ENCODE data around the gene GPR156. TPM values are rescaled to one million over a fixed set of nuclear protein-coding genes. Genes with fewer than 3 reads are reported as not detected.

GPR156 gene
- total and polyA plus RNA-seq, 2 of the 4 experiments (the other 2 are of a cell fraction) = 0.09 to 0.18 TPM

- H3K4me3 ChIP-seq (ENCODE audit: insufficient read depth, low read depth, low read length) = no peak overlapping the region
- no peak overlapping the region for H4K91ac ChIP-seq (ENCODE audit: insufficient read depth, low read depth, low read length)
- in situ Hi-C loops (cut with MboI; ENCODE audit: low sequenced_read_pairs) = no loop called here
- dilution Hi-C loops (cut with HindIII; ENCODE audit: low sequenced_read_pairs, unreplicated experiment) = no loop called here
- H3K4me1 ChIP-seq (ENCODE audit: control insufficient read depth, insufficient read depth, low read length) = no peaks in the 10 kb centered on the region
- BruUV-seq (replicated peaks) = no TSS peak
- ChIA-PET CTCF (no interaction called here), POLR2A (ENCODE audit: unreplicated experiment) (no interaction called here)
- H4K8ac ChIP-seq (ENCODE audit: low read depth in 2 of 2, low read length in 2 of 2) = no peak overlapping the region
- H3K18ac ChIP-seq (ENCODE audit: low read depth, low read length) = no peak overlapping the region
- no peak overlapping the region for H3K4ac ChIP-seq (ENCODE audit: low read depth, low read length)
- no peak overlapping the region for H3K14ac ChIP-seq (replicated peaks; ENCODE audit: low read depth, low read length)
- no peaks in the 10 kb centered on the region for H3K36me3 ChIP-seq (ENCODE audit: control insufficient read depth, insufficient read depth, low read length)
- H3K9me3 ChIP-seq (ENCODE audit: control insufficient read depth, insufficient read depth, low read length) = no peaks in the 10 kb centered on the region
- no peak for ATAC-seq (ENCODE audit: low read depth)
- H2BK120ac ChIP-seq (ENCODE audit: low read depth, low read length) = no peak overlapping the region
- H3K23ac ChIP-seq (ENCODE audit: low read depth, low read length) = no peak overlapping the region
- no peak overlapping the region for H2BK20ac ChIP-seq (ENCODE audit: low read depth, low read length)
- H2AFZ ChIP-seq (replicated peaks; ENCODE audit: low read length, poor library complexity) = no peak overlapping the region
- H3K79me1 ChIP-seq (ENCODE audit: low read depth in 1 of 2, low read length in 2 of 2) = no peaks in the 10 kb centered on the region
- H3K9me1 ChIP-seq (ENCODE audit: insufficient read depth, low read length) = no peaks in the 10 kb centered on the region
- no peak overlapping the region for H3K27ac ChIP-seq (ENCODE audit: insufficient read depth, low read length)
- H3K4me2 ChIP-seq (ENCODE audit: low read depth, low read length) = no peak overlapping the region
- H2AK9ac ChIP-seq (replicated peaks; ENCODE audit: low read depth, low read length, poor library complexity) = no peak overlapping the region
- H2BK5ac ChIP-seq (ENCODE audit: low read depth, low read length, poor library complexity, severe bottlenecking) = no peak overlapping the region
- H4K5ac ChIP-seq (ENCODE audit: low read depth, low read length) = no peak overlapping the region
- no peaks in the 10 kb centered on the region for H4K20me1 ChIP-seq (ENCODE audit: insufficient read depth, low read length)
- H2AK5ac ChIP-seq (ENCODE audit: low read depth, low read length) = no peak overlapping the region
- no peak for TF ChIP-seq MXI1 (IDR thresholded peaks at IDR 0.05; ENCODE audit: borderline replicate concordance, low read depth, low read length)
- TF ChIP-seq RCOR1 (IDR thresholded peaks at IDR 0.05; ENCODE audit: insufficient replicate concordance, low read length) = no peak
- no peak for TF ChIP-seq RAD21 (IDR thresholded peaks at IDR 0.05; ENCODE audit: low read length)
- no peak for TF ChIP-seq POLR2A (IDR thresholded peaks at IDR 0.05; ENCODE audit: low read depth, low read length)
- TF ChIP-seq MAZ (IDR thresholded peaks at IDR 0.05; ENCODE audit: borderline replicate concordance, low read depth, low read length) = no peak
- no peak for TF ChIP-seq SMC3 (IDR thresholded peaks at IDR 0.05; ENCODE audit: low read depth, low read length)
- no peak for TF ChIP-seq BHLHE40 (IDR thresholded peaks at IDR 0.05; ENCODE audit: low read depth, low read length)
- TF ChIP-seq USF2 (IDR thresholded peaks at IDR 0.05; ENCODE audit: low read depth, low read length) = no peak
- TF ChIP-seq CTCF (conservative IDR thresholded peaks at IDR 0.05; ENCODE audit: low read depth, low read length) = no peak
- no peak for TF ChIP-seq FOS (IDR thresholded peaks at IDR 0.05; ENCODE audit: low read depth, low read length)
- H3K9ac ChIP-seq (ENCODE audit: low read depth, low read length) = no peak overlapping the region
- H3K27me3 ChIP-seq (ENCODE audit: control insufficient read depth, insufficient read depth, low read length) = no peaks in the 10 kb centered on the region
- H3K56ac ChIP-seq (ENCODE audit: extremely low read depth, insufficient read depth, low read length) = no peak overlapping the region
- intact Hi-C loops (cut with micrococcal nuclease) = no loop called here
- peak; percentile 4 for DNase-seq
- H2BK15ac ChIP-seq (ENCODE audit: low read depth, low read length) = no peak overlapping the region
- 100% methylated on average over 2 of the region's 7 CpGs; no CpG with 5 or more reads in 1 of the 2 experiments for WGBS, 2 experiments (ENCODE audit: extremely low coverage in 2 of 2, insufficient read length in 1 of 2)
Measured at GRCh38 chr3:120119846-120120510, 165.0 kb downstream of the GPR156 start.
